Activated naive CD4-positive, alpha-beta T cell treated with anti-CD3 and anti-CD28 coated beads for 36 hours (primary cell): ENCODE data around the gene CRYBG1. TPM values are rescaled to one million over a fixed set of nuclear protein-coding genes. Genes with fewer than 3 reads are reported as not detected.

Source experiments
- CTCF ChIA-PET: fragments of 350-600 bp; sonication (Branson Sonifier 250); formaldehyde crosslinking; loops from one replicate; lab custom pipeline; 2021; ENCODE audit warnings: antibody characterized with exemption; lab: Charles Lee
- DNase-seq: peaks from one replicate; pipeline ENCODE4 v3.0.0-alpha.2; 2020
- H3K27ac Mint-ChIP-seq: one replicate; pipeline ENCODE4 v1.8.0; 2021; ENCODE audit warnings: mild to moderate bottlenecking, mixed read lengths
- H3K27me3 Mint-ChIP-seq: one replicate; pipeline ENCODE4 v1.8.0; 2021; ENCODE audit warnings: low read depth, mixed read lengths
- H3K36me3 Mint-ChIP-seq: one replicate; pipeline ENCODE4 v1.8.0; 2021; ENCODE audit warnings: low read depth, mixed read lengths
- H3K4me1 Mint-ChIP-seq: one replicate; pipeline ENCODE4 v1.8.0; 2021; ENCODE audit warnings: low read depth, mixed read lengths
- H3K4me3 Mint-ChIP-seq: one replicate; pipeline ENCODE4 v1.8.0; 2021; ENCODE audit warnings: mild to moderate bottlenecking, moderate library complexity, mixed read lengths
- H3K9me3 Mint-ChIP-seq: one replicate; pipeline ENCODE4 v1.8.0; 2021; ENCODE audit warnings: mixed read lengths
- intact Hi-C: fragments of 100-400 bp; cut with micrococcal nuclease; formaldehyde crosslinking; loops from one replicate; pipeline ENCODE4 v1.15.1; 2023
- total RNA-seq, 2 experiments: library from RNA; stranded (reverse); gene quantifications; one replicate each; pipeline ENCODE4 v1.2.3, GENCODE V29; 2021

CRYBG1 gene
- total RNA-seq, 2 experiments from 2014 or later = 12.9 to 13.0 TPM

DNA sequence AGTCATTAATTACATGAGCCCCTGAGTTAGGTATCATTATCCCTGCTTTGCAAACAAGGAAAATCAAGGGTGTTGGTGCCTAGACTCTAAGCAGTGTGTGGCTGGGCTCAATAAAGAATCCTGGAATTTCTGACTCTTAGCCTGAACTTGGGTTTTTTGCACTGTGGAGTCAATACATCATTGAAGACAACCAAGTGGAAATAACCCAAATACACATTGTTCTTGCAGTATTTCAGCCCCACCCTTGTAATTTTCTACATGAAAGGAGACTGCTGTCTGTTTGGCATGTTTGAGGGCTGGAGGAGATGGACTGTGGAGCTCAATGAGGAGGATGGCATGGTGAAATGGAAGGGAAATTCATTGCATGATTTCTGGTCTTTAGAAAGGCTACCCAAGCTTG is 110.3 kb downstream of the CRYBG1 start:
- H3K4me1 Mint-ChIP-seq = no peaks in the 10 kb centered on the region
- intact Hi-C loops = no loop called here
- H3K27ac Mint-ChIP-seq = no peak overlapping the region
- no peaks in the 10 kb centered on the region for H3K9me3 Mint-ChIP-seq
- DNase-seq = no peak
- peaks cover 8% of the 10 kb centered on the region for H3K27me3 Mint-ChIP-seq
- CTCF ChIA-PET = no interaction called here
- no peaks in the 10 kb centered on the region for H3K36me3 Mint-ChIP-seq
- H3K4me3 Mint-ChIP-seq = no peak overlapping the region

DNA sequence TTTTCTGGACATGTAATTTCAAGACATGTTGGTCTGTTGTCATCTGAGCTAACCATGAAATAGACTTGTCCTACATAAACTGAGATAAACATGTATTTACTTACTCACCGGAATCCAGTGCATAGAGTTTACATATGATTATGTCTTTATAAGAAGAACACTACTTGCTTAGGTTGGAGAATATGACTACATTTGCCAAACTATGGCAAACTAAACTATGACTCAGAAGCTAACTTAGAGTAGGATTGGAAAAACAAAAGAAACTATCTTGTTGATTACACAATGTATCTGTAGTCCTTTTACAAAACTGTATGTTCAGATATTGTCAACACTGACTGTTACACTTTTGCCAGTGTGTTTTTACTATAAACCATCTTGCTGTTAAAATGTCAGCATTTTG is 113.3 kb downstream of the CRYBG1 start:
- no peaks in the 10 kb centered on the region for H3K9me3 Mint-ChIP-seq
- no peaks in the 10 kb centered on the region for H3K36me3 Mint-ChIP-seq
- CTCF ChIA-PET = no interaction called here
- peaks cover 11% of the 10 kb centered on the region for H3K4me1 Mint-ChIP-seq
- H3K27me3 Mint-ChIP-seq = no peaks in the 10 kb centered on the region
- H3K4me3 Mint-ChIP-seq = no peak overlapping the region
- DNase-seq = no peak
- H3K27ac Mint-ChIP-seq = no peak overlapping the region
- intact Hi-C loops = no loop called here

DNA sequence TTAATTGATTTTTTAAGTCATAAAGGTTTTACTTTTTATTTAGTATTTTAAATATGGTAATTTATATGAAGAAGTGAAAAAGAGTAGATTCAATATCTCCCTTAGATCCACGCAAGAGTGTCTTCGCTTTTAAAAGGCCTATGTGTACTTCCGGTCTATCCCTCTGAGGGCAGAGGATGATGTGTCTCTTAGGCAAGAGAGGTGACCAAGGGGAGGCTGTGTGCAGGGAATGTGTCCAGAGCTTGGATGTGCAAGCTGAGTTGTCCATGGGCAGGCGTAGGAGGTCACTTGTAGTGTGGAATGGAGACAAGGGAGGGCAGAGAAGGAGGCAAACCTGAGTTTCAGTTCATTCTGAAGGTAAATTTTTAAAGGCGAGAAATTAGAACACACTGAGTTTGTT is 113.9 kb downstream of the CRYBG1 start:
- DNase-seq = no peak
- Mint-ChIP-seq H3K4me3 (no peak overlapping the region), H3K4me1 (peaks cover 11% of the 10 kb centered on the region), H3K27ac (no peak overlapping the region), H3K36me3 (no peaks in the 10 kb centered on the region), H3K27me3 (no peaks in the 10 kb centered on the region), H3K9me3 (no peaks in the 10 kb centered on the region)
- CTCF ChIA-PET = interaction anchor here (0.8 kb wide), 1 partner anchor 35 kb away, joined by 3 read pairs; no protein-coding TSS in a partner anchor
- intact Hi-C loops = no loop called here

- H3K4me1 Mint-ChIP-seq = peaks cover 11% of the 10 kb centered on the region
- CTCF ChIA-PET = interaction anchor here (3.5 kb wide), 1 partner anchor 91 kb away, joined by 12 read pairs; no protein-coding TSS in a partner anchor
Measured at GRCh38 chr6:106475284-106475683, 114.8 kb downstream of the CRYBG1 start.

DNA sequence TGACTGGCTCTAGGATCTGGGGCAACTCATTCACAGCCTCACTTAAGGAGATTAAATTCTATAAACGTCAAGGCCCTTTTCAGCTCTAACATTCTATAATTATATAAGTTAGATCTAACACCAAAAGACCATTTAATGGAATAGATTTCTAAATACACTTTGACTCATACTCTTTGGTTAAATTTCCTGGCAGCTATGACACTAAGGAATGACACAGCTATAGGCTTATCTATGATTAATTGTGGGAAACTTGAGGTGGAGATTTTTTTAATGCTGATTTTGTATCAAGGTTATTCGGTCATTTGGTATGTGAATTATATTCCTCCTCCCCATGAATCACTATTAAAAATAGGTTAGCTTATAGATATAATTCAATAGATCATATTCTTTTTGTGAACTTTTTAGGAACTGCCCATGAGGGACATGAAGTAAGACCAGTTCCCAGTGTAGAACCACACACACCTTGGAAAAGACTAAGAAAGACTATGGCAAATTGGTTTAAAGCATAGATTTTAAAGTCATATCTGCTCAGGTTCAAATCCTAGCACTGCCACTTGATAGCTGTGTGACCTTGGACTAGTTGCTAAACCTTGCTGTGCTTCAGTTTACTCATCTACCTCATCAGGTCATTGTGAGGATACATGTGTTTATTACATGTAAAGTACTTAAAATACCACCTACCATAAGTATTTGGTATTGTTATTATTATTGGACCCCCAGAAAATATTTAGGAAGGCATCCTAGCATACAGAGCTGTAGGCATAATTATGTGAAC is 116.0 kb downstream of the CRYBG1 start:
- H3K9me3 Mint-ChIP-seq = no peaks in the 10 kb centered on the region
- H3K36me3 Mint-ChIP-seq = no peaks in the 10 kb centered on the region
- no peaks in the 10 kb centered on the region for H3K27me3 Mint-ChIP-seq
- intact Hi-C loops = loop anchor here (2.0 kb wide), 1 partner anchor 38 kb away; no protein-coding TSS in a partner anchor
- DNase-seq = no peak
- no peak overlapping the region for H3K27ac Mint-ChIP-seq
- H3K4me1 Mint-ChIP-seq = peaks cover 11% of the 10 kb centered on the region
- no peak overlapping the region for H3K4me3 Mint-ChIP-seq
- CTCF ChIA-PET = interaction anchor here (0.6 to 3.5 kb wide), 2 partner anchors 90 to 1021 kb away, joined by 4 to 12 read pairs; no protein-coding TSS in a partner anchor

More at GRCh38 chr6:106475284-106475683, 114.8 kb downstream of the CRYBG1 start:
- H3K27me3 Mint-ChIP-seq = no peaks in the 10 kb centered on the region
- H3K36me3 Mint-ChIP-seq = no peaks in the 10 kb centered on the region
- no peak overlapping the region for H3K27ac Mint-ChIP-seq
- DNase-seq = no peak
- H3K4me3 Mint-ChIP-seq = no peak overlapping the region
- intact Hi-C loops = no loop called here
- H3K9me3 Mint-ChIP-seq = no peaks in the 10 kb centered on the region

DNA sequence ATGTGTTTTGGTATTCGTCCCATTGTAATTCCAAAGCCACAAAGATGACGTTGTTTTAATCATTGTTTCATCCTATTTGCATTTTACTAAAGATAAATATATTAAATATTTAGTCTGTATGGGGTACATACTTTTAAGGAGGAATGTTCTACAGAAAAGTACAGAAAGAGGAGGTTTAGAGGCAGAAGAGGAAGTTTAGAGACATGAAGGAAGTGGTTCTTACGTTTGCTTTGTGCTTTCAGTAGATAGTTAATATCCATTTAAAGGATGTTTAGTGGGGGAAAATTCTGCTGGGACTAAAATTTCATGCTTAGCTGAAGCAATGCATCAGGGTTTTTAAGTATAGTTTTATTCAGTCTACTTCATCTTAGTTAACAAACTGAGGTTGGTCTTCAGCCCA is 116.6 kb downstream of the CRYBG1 start:
- no peaks in the 10 kb centered on the region for H3K27me3 Mint-ChIP-seq
- intact Hi-C loops = loop anchor here (2.0 kb wide), 1 partner anchor 38 kb away; no protein-coding TSS in a partner anchor
- no peak for DNase-seq
- no peaks in the 10 kb centered on the region for H3K9me3 Mint-ChIP-seq
- H3K27ac Mint-ChIP-seq = no peak overlapping the region
- peaks cover 11% of the 10 kb centered on the region for H3K4me1 Mint-ChIP-seq
- H3K36me3 Mint-ChIP-seq = no peaks in the 10 kb centered on the region
- CTCF ChIA-PET = interaction anchor here (3.5 kb wide), 1 partner anchor 89 kb away, joined by 12 read pairs; no protein-coding TSS in a partner anchor
- no peak overlapping the region for H3K4me3 Mint-ChIP-seq

DNA sequence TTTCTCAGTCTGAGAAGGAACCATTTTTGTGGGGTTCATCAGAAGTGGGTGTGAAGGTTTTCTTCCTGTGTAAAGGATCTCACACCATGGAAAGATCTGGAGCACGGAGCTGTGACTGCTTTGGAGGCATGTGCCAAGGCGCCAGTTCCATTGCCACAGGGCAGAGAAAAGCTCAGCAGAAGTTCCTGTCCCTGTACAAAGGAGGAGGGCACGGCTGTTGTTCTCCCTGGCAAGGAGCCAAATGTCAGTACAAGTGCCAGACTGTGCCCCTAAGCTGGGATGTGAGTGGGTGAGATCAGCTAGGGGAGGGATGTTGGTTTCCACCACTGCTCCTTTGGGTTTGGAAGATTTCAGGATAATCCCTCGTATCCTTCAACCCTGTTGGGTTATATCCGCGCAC is 117.3 kb downstream of the CRYBG1 start:
- Mint-ChIP-seq H3K36me3 (no peaks in the 10 kb centered on the region), H3K4me3 (no peak overlapping the region), H3K27me3 (no peaks in the 10 kb centered on the region), H3K9me3 (no peaks in the 10 kb centered on the region), H3K4me1 (peaks cover 11% of the 10 kb centered on the region), H3K27ac (no peak overlapping the region)
- no peak for DNase-seq
- CTCF ChIA-PET = interaction anchor here (1.3 to 3.5 kb wide), 2 partner anchors 89 to 1279 kb away, joined by 3 to 12 read pairs; no protein-coding TSS in a partner anchor
- intact Hi-C loops = loop anchor here (2.0 kb wide), 1 partner anchor 37 kb away; no protein-coding TSS in a partner anchor

DNA sequence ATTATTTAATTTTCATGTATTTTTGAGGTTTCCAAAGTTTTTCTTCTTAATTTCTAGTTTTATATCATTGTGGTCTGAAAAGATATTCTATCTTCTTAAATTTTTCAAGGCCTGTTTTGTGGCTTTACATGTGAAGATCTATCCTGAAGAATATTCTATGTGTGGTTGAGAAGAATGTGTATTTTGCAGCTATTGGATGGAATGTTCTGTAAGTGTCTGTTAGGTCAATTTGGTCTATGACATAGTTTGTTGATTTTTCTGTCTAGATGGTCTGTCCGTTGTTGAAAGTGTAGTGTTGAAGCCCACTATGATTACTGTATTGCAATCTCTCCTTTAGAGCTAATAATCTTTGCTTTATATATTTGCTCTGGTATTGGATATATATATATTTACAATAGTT is 125.7 kb downstream of the CRYBG1 start:
- no peaks in the 10 kb centered on the region for H3K36me3 Mint-ChIP-seq
- CTCF ChIA-PET = interaction anchor here (0.7 kb wide), 1 partner anchor 33 kb away, joined by 3 read pairs; no protein-coding TSS in a partner anchor
- no peak for DNase-seq
- H3K4me3 Mint-ChIP-seq = no peak overlapping the region
- intact Hi-C loops = no loop called here
- H3K4me1 Mint-ChIP-seq = peaks cover 2% of the 10 kb centered on the region
- H3K9me3 Mint-ChIP-seq = no peaks in the 10 kb centered on the region
- H3K27ac Mint-ChIP-seq = no peak overlapping the region
- H3K27me3 Mint-ChIP-seq = no peaks in the 10 kb centered on the region

DNA sequence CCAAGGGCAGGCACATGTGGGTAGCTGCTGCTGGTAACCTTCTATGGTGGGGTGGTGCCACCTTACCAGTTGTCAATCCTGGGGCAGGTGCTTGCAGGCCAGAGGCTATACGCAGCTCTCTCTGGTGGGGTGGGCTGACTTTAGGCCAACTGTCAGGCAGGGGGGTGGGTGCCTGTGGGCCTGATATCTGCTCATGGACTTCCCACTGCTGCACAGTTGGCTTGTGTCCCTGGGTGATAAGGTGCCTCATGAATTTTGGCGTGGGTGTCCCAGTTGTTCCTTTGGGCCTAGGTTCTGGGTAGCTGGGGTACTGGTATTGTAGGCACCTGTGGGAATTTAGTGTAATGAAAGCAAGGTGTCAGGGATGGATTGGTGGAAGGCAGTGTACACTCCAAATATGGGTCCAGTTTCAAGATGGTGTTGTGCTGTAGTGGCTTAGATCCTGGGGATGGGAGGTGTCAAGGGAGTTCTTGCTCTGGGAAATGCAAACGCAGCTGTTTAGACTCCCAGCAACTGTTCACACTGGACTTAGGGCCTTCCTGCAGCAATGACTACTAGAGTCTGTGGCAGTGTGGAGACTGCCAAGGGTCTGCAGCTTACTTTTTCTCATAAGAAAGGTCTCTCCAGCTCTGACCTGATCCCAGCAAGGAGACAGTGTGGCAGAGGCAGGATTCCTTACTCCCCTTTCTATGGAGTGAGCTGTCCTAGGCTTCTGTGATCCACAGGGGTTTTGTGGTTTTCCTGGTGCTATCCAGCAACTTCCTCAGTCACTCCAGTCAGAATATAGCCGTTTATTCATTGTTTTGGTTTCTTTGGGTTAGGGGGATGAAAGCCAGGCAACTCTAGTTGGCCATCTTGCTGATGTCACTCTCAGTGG is 128.2 kb downstream of the CRYBG1 start:
- no peak overlapping the region for H3K4me3 Mint-ChIP-seq
- peaks cover 7% of the 10 kb centered on the region for H3K4me1 Mint-ChIP-seq
- DNase-seq = no peak
- intact Hi-C loops = no loop called here
- no peak overlapping the region for H3K27ac Mint-ChIP-seq
- H3K27me3 Mint-ChIP-seq = no peaks in the 10 kb centered on the region
- CTCF ChIA-PET = no interaction called here
- H3K36me3 Mint-ChIP-seq = no peaks in the 10 kb centered on the region
- H3K9me3 Mint-ChIP-seq = no peaks in the 10 kb centered on the region

DNA sequence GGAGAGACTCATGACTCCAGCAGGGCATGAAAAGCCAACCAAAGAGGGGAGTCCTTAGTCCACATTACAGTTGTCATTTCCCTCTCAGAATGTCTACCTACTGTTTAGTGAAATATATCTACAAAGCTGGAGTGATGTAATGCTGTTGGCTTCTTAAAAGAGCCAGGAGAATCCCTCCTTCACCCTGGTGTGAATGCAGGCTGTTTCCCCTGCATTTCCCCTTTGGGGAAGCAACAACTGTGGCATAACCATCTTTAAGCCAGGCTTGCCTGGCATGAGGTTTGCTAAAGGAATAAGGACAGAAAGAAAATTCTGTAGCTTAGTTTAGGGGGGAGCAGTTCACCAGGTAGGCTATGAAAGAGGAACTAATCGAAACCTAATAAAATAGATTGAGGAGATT is 129.5 kb downstream of the CRYBG1 start:
- CTCF ChIA-PET = interaction anchor here (0.6 kb wide), 1 partner anchor 1322 kb away, joined by 3 read pairs; no protein-coding TSS in a partner anchor
- no peaks in the 10 kb centered on the region for H3K9me3 Mint-ChIP-seq
- no peak overlapping the region for H3K27ac Mint-ChIP-seq
- peaks cover 10% of the 10 kb centered on the region for H3K4me1 Mint-ChIP-seq
- no peak overlapping the region for H3K4me3 Mint-ChIP-seq
- intact Hi-C loops = no loop called here
- no peak for DNase-seq
- no peaks in the 10 kb centered on the region for H3K27me3 Mint-ChIP-seq
- no peaks in the 10 kb centered on the region for H3K36me3 Mint-ChIP-seq

GRCh38 chr6:106490436-106490835 is 129.9 kb downstream of the CRYBG1 start:
- CTCF ChIA-PET = interaction anchor here (0.6 kb wide), 1 partner anchor 1323 kb away, joined by 3 read pairs; no protein-coding TSS in a partner anchor
- H3K27ac Mint-ChIP-seq = no peak overlapping the region
- no peak overlapping the region for H3K4me3 Mint-ChIP-seq
- H3K9me3 Mint-ChIP-seq = no peaks in the 10 kb centered on the region
- H3K36me3 Mint-ChIP-seq = no peaks in the 10 kb centered on the region
- H3K27me3 Mint-ChIP-seq = no peaks in the 10 kb centered on the region
- DNase-seq = no peak
- intact Hi-C loops = no loop called here
- peaks cover 10% of the 10 kb centered on the region for H3K4me1 Mint-ChIP-seq

- intact Hi-C loops = no loop called here
- no peak for DNase-seq
- Mint-ChIP-seq H3K27me3 (no peaks in the 10 kb centered on the region), H3K4me3 (no peak overlapping the region), H3K9me3 (no peaks in the 10 kb centered on the region), H3K27ac (no peak overlapping the region), H3K36me3 (no peaks in the 10 kb centered on the region), H3K4me1 (peaks cover 10% of the 10 kb centered on the region)
- CTCF ChIA-PET = no interaction called here
Measured at GRCh38 chr6:106490974-106491373, 130.5 kb downstream of the CRYBG1 start.
